HG03439 (cell line): ENCODE measurements around the gene TNMD.
A peak's percentile ranks its signal among the peaks of the same experiment; 100 is the strongest.
"Not testable (repeated sequence)": the region's sequence is repeated elsewhere in the genome, so short reads cannot be mapped to it uniquely, and the experiment has no call there.

Source experiments
- ATAC-seq: cut with Tn5 transposase; IDR thresholded peaks from one replicate; pipeline ENCODE4 v1.9.1; 2021; ENCODE audit warnings: mild to moderate bottlenecking, moderate library complexity; ENCODE audit not compliant: unreplicated experiment

Gene TNMD

DNA sequence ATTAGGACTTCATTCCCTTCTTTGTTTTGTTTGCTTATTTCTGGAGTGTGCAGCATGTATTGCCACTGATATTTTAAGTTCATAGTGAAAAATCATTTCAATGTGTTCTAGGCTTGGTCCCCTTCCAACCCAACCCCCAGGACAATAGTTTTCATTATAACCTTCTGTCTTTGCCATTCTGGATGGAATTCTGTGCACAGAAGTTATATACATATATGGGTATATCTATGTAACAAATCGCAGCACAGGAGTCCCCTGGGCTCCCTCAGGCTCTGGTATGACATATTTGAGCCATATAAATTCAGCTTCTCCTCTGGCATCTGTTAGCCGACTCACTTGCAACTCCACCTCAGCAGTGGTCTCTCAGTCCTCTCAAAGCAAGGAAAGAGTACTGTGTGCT is at the start of gene TNMD:
TNMD (plus strand) TSS at position 326 of the 400 bp plus-strand sequence. CDS start 83 bp downstream, outside the sequence.
- no peak for ATAC-seq

GRCh38 chrX:100565534-100565933 is 19.2 kb upstream of the TNMD start:
- not testable (repeated sequence) for ATAC-seq

DNA sequence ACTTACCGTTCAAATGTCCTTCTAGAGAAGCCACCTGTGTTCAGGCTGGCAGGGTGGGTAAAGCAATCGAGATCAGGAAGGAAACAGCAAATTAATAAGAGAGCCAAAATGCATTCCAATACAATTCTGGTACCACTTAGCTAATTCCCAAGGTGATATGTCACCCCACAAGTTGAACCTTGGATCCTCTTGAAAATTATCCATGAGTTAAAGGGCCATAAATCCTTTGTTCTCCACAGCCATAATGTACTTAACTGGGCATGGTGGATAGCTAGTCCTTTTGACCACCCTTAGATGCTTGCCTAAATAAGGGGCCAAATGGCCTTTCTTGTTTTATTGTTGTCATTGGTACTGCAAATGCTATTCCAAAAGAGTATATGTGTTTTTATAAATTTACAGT is 2.0 kb downstream of the TNMD start:
- no peak for ATAC-seq

GRCh38 chrX:100587861-100588260 is 3.1 kb downstream of the TNMD start:
- no peak for ATAC-seq

DNA sequence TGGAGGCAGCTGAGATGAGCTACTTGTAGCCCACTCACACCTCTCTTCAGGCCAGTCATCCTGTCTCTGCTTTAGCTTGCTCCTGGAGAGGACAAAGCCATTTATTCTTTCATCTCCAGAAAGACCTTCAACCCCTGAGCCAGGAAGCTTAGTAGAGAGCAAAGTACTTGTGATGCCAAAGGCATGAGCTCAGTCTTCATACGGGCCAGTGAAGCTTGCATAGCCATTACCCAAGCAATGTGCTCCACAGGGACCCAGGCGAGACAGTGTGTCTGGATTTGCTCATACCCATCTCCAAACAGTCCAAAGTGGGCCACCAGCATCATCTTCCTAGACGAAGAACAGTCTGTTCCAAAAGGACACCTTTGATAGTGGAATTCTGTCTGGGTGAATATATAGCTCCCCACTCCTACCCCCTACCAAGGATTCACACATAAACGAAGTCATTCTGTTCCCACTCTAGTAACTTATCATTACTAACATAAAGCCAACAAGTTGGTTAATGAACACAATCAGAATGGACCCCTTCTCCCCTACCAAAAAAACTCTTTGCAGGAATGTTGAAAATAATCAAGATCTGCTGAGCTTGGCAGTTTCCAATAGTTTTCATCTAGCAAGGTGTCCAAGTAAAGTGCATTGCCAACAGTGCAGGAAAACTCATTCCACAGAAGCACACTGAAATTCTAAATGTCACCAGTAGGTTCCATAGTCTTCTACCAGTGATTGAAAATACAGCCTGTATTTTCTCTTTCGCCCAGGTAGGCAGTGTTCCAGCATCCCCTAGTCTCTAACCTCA is 6.7 kb downstream of the TNMD start:
- no peak for ATAC-seq

DNA sequence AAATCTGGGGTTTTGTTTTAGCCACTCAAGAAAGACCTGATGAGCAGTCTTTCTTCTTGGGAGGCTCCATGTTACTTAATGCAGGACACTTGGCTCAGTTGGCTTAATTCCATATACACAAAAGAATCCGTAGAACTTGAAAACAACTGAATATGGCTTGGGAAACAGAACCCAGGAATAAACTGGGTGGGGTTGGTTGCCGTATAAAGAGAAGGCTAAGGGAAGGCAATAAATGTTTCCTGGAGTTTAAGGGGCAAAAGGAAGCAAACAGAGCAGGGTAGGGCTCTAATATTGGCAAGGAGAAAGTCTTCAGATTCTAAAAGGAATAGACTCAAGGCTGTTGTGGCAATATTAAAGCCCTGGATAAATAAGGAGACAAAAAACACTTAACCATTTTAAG is 8.4 kb downstream of the TNMD start:
- no peak for ATAC-seq

DNA sequence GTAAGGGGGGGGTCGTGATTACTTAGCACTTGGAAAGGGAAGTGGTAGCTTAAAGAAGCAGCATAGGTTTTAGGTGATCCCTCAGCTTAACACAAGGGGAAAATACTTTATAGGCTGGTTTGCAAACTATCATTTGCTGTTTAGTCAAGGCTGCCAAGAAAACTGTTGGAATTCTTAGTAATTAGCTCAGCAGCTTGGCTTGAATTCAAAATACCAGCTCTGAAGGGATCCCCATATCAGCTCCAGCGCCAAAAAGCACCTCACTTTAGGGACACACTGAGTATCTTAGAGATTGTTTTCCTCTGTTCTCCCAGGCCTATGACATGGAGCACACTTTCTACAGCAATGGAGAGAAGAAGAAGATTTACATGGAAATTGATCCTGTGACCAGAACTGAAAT is 8.8 kb downstream of the TNMD start:
- no peak for ATAC-seq

- no peak for ATAC-seq
These were observed 11.9 kb downstream of the TNMD start for GRCh38 chrX:100596601-100597000.

DNA sequence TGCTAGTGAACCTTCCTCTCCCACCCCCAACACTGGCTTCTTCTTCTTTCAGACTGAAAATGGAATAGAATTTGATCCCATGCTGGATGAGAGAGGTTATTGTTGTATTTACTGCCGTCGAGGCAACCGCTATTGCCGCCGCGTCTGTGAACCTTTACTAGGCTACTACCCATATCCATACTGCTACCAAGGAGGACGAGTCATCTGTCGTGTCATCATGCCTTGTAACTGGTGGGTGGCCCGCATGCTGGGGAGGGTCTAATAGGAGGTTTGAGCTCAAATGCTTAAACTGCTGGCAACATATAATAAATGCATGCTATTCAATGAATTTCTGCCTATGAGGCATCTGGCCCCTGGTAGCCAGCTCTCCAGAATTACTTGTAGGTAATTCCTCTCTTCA is 14.7 kb downstream of the TNMD start:
- no peak for ATAC-seq

GRCh38 chrX:100600340-100600739 is 15.6 kb downstream of the TNMD start:
- no peak for ATAC-seq

- no peak for ATAC-seq
These were observed 16.0 kb downstream of the TNMD start for GRCh38 chrX:100600758-100601157.

GRCh38 chrX:100606753-100607152 is 22.0 kb downstream of the TNMD start:
- no peak for ATAC-seq

- no peak for ATAC-seq
These were observed 24.9 kb downstream of the TNMD start for GRCh38 chrX:100609591-100609990.

DNA sequence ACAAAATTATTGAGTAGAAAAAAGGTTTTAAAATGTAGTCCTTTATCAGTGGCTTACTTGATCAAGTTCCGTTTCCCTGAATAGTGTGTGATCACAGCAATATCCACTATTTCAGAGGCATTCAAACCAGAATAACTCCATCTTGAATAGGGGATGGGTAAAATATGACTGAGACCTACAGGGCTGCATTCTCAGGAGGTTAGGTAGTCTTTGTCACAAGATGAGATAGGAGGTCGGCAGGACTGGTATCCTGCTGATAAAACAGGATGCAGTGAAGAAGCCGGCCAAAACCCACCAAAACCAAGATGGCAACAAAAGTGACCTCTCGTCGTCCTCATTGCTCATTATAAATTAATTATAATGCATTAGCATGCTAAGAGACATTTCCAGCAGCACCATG is 27.2 kb downstream of the TNMD start:
- no peak for ATAC-seq

DNA sequence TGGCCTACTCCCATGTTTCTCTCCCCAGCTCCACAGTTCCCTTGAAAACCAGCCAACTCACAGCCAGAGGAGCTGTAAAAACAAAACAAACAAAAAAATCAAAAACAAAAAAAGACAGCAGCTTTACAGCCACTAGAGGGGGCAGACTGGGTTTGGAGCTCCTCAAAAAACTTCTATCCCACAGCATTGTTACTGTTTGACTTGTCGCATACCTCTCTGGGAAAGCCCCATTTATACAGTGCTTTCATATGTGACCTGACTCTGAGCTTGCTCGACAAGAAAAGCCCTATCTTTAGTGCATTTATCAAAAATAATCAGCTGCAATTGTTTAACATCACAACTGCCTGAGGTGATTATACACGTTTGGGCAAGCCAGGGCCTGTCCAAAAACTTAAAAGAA is 30.3 kb downstream of the TNMD start:
- ATAC-seq: peak; percentile 58

- no peak for ATAC-seq
These were observed 38.3 kb downstream of the TNMD start for GRCh38 chrX:100623001-100623400.

DNA sequence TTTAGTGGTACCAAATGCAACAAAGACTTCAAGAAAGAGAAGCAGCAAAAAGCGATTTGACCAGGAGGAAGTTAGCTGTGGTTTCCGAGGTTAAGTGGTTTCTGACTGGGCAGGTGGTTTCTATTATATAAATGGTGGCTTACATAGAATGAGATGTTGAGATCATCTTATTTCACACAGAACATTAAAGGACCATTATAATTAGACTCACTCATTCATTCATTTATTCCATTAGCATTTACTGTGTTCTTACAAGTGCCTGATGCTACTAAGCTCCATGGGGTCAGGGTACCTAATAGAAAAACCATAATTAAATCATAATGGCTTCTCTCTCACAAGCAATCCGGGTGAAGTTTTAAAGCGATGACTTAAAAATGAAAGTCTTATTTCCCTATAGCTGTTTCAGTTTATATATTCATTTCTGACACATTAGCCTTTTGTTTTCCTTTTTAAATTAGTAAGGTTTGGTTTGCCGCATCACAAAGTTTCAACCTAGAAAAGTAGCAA is 41.3 kb downstream of the TNMD start:
- ATAC-seq: peak; percentile 98

GRCh38 chrX:100635040-100635439 is 50.3 kb downstream of the TNMD start:
- ATAC-seq: no peak

DNA sequence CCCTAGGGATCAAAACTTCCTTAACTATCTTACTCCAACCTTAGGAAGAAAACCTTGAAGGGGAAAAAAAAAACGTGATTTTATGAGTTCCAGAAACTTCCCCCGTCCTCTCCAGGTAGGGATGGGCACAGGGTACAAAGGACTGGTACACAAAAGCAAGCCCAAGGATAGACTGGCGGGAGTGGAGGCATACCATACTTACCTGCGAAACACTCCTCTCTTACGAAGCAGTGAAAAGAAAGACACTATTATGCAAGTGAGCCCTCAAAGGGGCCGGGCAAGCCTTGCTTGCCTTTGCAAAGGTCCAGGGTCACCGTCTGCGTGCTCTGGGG is 51.2 kb downstream of the TNMD start:
- no peak for ATAC-seq

GRCh38 chrX:100636321-100636991 is 51.7 kb downstream of the TNMD start, which contains the start of gene TSPAN6:
TSS of gene TSPAN6 (minus strand) at chrX:100636806. CDS start at chrX:100636694, 112 bp downstream.
- peak; percentile 70 for ATAC-seq

DNA sequence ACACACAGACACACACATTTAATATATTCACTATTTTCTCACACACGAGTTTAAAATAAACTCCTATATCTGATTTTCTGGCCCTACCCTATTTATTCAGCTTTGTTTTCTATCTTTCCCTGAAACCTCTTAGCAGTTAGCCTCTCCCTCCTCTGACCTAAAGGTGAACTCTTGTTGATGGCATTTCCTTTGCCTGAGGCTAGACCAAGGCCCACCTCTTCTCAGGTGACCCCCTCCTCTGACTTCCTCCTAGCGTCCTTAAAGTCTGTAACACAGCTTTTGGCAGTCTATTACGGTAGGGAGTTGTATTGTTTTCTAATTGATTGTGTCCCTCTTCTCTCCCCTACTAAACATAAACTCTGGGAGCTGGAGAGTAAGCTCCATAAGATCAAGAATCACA is 57.6 kb downstream of the TNMD start:
- ATAC-seq: no peak

GRCh38 chrX:100643212-100643611 is 58.5 kb downstream of the TNMD start:
- ATAC-seq: no peak
